ENCODE data around the gene MAP7. TPM values are rescaled to one million over a fixed set of nuclear protein-coding genes. Genes with fewer than 3 reads are reported as not detected.

The MAP7 gene
- total and polyA plus RNA-seq, 9 of the 15 experiments (the other 6 are each of a cell fraction or from before 2014, with no cell fraction given), result 0.76 to 7.7 (median 3.9) TPM

GRCh38 chr6:136564180-136564579 is 14.0 kb upstream of the MAP7 start (continued):
- TF ChIP-seq CTCFL (IDR thresholded peaks at IDR 0.05; ENCODE audit: borderline replicate concordance, insufficient read depth, low read depth, low read length, poor library complexity, severe bottlenecking), result no peak
- TF ChIP-seq RBM17 (IDR thresholded peaks at IDR 0.05; ENCODE audit: borderline replicate concordance, low read depth, low read length), result no peak
- TF ChIP-seq CAMTA2 (CRISPR knock-in tag; conservative IDR thresholded peaks at IDR 0.05), result no peak
- TF ChIP-seq ZKSCAN8 (CRISPR knock-in tag; IDR thresholded peaks at IDR 0.05), result no peak
- no peak for TF ChIP-seq HEY1 (CRISPR knock-in tag; IDR thresholded peaks at IDR 0.05; ENCODE audit: borderline replicate concordance)
- TF ChIP-seq ZNF407 (IDR thresholded peaks at IDR 0.05; ENCODE audit: low read depth), result no peak
- TF ChIP-seq OTX1 (CRISPR knock-in tag; IDR thresholded peaks at IDR 0.05), result peak; percentile 77; the same call in 1 of the 2 replicates
- TF ChIP-seq HBP1 (CRISPR knock-in tag; IDR thresholded peaks at IDR 0.05), result peak; percentile 80; the same call in 1 of the 2 replicates
- TF ChIP-seq TCF3 (CRISPR knock-in tag; IDR thresholded peaks at IDR 0.05), result no peak
- no peak for TF ChIP-seq NR2C2 (CRISPR knock-in tag; IDR thresholded peaks at IDR 0.05)
- TF ChIP-seq NR2C2 (tag; IDR thresholded peaks at IDR 0.05), result no peak; the same call in 1 of the 2 replicates
- TF ChIP-seq HOXB6 (CRISPR knock-in tag; IDR thresholded peaks at IDR 0.05; ENCODE audit: borderline replicate concordance), result no peak
- no peak for TF ChIP-seq SMAD3 (CRISPR knock-in tag; conservative IDR thresholded peaks at IDR 0.05)
- TF ChIP-seq CGGBP1 (CRISPR knock-in tag; IDR thresholded peaks at IDR 0.05), result no peak
- no peak for TF ChIP-seq JUND (IDR thresholded peaks at IDR 0.05; ENCODE audit: borderline replicate concordance, low read depth, low read length)
- TF ChIP-seq JUND (tag; IDR thresholded peaks at IDR 0.05; ENCODE audit: borderline replicate concordance, low read depth, low read length), result no peak
- no peak for TF ChIP-seq DLX4 (CRISPR knock-in tag; IDR thresholded peaks at IDR 0.05)
